GM19395 (cell line): Measurements from ENCODE around the gene RRBP1.

Experiments used
- ATAC-seq: cut with Tn5 transposase; IDR thresholded peaks from one replicate; pipeline ENCODE4 v1.9.1; 2021; ENCODE audit warnings: mild to moderate bottlenecking, moderate library complexity; ENCODE audit not compliant: unreplicated experiment

Gene RRBP1

GRCh38 chr20:17625246-17626051, 56.6 kb downstream of the RRBP1 start:
- ATAC-seq: no peak

GRCh38 chr20:17624551-17625245, 57.3 kb downstream of the RRBP1 start:
- ATAC-seq: no peak

- ATAC-seq: no peak
Observed at GRCh38 chr20:17624070-17624469, 58.0 kb downstream of the RRBP1 start.

- no peak for ATAC-seq
Observed at GRCh38 chr20:17622851-17623508, 59.1 kb downstream of the RRBP1 start.

- no peak for ATAC-seq
Observed at GRCh38 chr20:17622086-17622850, 59.8 kb downstream of the RRBP1 start.

GRCh38 chr20:17621229-17621968, 60.6 kb downstream of the RRBP1 start:
- ATAC-seq: no peak

GRCh38 chr20:17620371-17621228, 61.4 kb downstream of the RRBP1 start:
- ATAC-seq: no peak

GRCh38 chr20:17619351-17620093, 62.5 kb downstream of the RRBP1 start:
- no peak for ATAC-seq

GRCh38 chr20:17618673-17619013, 63.4 kb downstream of the RRBP1 start:
- ATAC-seq: no peak

- ATAC-seq: no peak
Observed at GRCh38 chr20:17617868-17618672, 64.0 kb downstream of the RRBP1 start.

- no peak for ATAC-seq
Observed at GRCh38 chr20:17617212-17617867, 64.7 kb downstream of the RRBP1 start.

- ATAC-seq: no peak
Observed at GRCh38 chr20:17616480-17617211, 65.4 kb downstream of the RRBP1 start.

GRCh38 chr20:17615645-17616479, 66.2 kb downstream of the RRBP1 start:
- no peak for ATAC-seq

GRCh38 chr20:17614812-17615644, 67.0 kb downstream of the RRBP1 start:
- ATAC-seq: no peak

- no peak for ATAC-seq
Observed at GRCh38 chr20:17614176-17614811, 67.7 kb downstream of the RRBP1 start.
